Measurements from ENCODE around the gene MAP2K5. TPM values are rescaled to one million over a fixed set of nuclear protein-coding genes. Genes with fewer than 3 reads are reported as not detected.

The MAP2K5 gene
- total RNA-seq, 2 experiments from 2014 or later = 18.0 to 26.7 TPM

DNA sequence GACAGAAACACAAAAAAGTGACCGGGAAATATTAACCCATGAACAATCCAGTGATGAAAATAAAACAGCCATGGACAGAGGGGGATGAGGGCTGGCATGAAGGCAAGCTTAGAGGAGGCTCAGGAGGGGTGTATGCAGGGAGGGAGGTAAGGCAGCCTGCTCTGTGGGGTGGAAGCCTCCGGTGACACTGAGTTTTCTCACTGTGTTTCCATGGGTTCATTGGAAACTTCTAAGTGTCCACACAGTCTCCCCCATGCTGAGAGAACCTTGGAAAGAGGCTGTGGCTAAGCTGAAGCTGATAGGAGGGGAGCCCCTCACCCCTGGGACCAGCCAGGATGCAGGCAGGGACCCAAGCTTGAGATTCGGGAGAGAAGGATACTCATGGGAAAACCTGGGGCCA lies 276.0 kb downstream of the MAP2K5 start:
- ATAC-seq = no peak
- H3K27me3 Mint-ChIP-seq = peaks cover 55% of the 10 kb centered on the region
- ChIA-PET CTCF (no interaction called here), POLR2A (no interaction called here)
- no peak overlapping the region for H3K4me3 Mint-ChIP-seq
- DNase-seq = no peak
- peaks cover 1% of the 10 kb centered on the region for H3K36me3 Mint-ChIP-seq (ENCODE audit: low read depth)
- no peaks in the 10 kb centered on the region for H3K9me3 Mint-ChIP-seq (ENCODE audit: low read depth)
- no peak overlapping the region for H3K27ac Mint-ChIP-seq
- peaks cover 16% of the 10 kb centered on the region for H3K4me1 Mint-ChIP-seq
- intact Hi-C loops (cut with DNase I, micrococcal nuclease) = no loop called here

DNA sequence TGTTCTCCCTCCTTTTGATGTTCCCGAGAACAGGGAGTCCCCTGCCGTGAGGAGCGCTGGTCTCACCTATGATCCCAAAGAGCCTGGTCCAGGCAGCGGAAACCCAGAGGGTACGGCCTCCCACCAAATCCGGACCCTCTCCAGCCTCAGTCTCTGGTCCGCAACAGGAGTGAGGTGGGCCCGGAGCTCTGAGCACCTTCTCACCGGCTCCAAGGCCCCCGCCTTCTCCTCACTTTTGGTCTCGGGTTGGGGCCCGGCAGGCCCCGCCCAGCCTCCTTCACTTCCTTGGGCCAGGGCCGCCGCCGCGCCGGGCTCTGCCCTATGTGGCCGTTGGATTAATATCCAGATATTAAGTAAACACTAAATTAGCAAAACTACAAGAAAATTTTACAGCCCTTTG lies 277.1 kb downstream of the MAP2K5 start:
- H3K27me3 Mint-ChIP-seq = peaks cover 66% of the 10 kb centered on the region
- no peaks in the 10 kb centered on the region for H3K9me3 Mint-ChIP-seq (ENCODE audit: low read depth)
- ATAC-seq (no peak), DNase-seq (no peak)
- intact Hi-C loops (cut with DNase I, micrococcal nuclease) = loop anchor here in 1 of 2 experiments (5.0 kb wide), 1 partner anchor 37 kb away; no protein-coding TSS in a partner anchor
- CTCF ChIA-PET = interaction anchor here (0.6 to 1.0 kb wide), 3 partner anchors 16 to 57 kb away, joined by 3 to 4 read pairs (median 3); no protein-coding TSS in a partner anchor
- H3K4me1 Mint-ChIP-seq = peaks cover 25% of the 10 kb centered on the region
- no peak overlapping the region for H3K4me3 Mint-ChIP-seq
- POLR2A ChIA-PET = no interaction called here
- H3K36me3 Mint-ChIP-seq (ENCODE audit: low read depth) = peaks cover 1% of the 10 kb centered on the region
- no peak overlapping the region for H3K27ac Mint-ChIP-seq

DNA sequence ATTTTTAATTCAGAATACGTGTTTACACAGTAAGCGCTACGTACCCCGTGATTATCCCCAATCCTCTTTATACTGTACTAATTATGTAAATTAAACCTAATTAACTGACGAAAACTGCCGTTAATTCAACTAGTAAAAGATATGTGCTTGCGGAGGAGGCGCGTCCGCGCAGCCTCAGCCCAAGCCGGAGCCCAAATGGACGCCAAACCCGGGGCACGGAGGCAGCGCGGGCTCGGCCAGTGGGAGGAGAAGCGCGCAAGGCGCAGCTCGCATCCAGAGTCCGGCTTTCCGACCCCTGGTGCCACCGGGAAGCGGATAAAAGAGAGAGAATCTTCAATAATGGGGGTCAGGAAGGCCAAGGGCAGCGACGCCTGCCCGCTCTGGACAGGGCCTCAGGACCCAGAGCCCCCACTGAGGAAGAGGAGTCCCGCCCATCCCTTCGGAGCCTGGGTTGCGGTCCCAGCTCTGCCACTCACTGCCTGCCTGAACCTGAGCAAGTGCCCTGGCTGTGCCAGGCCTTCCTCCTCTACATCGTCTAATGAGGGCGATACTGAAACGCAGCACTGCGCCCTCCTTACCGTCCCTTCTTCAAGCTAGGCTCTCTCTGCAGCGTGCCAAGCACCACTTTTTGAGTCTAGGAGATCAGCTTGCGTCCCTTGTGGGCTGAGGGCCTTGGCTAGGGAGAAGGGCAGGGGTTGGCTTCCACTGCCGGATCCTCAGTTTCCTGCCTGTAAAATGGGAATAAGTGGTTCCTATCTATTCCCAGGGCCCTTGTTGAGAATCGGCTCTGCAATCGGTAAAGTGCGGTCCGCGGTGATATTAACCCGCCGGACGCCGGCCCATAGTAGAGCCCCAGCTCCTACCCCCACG lies 277.9 kb downstream of the MAP2K5 start:
- Mint-ChIP-seq H3K27ac (no peak overlapping the region), H3K9me3 (ENCODE audit: low read depth) (no peaks in the 10 kb centered on the region), H3K36me3 (ENCODE audit: low read depth) (peaks cover 1% of the 10 kb centered on the region), H3K27me3 (peaks cover 72% of the 10 kb centered on the region), H3K4me1 (peaks cover 25% of the 10 kb centered on the region), H3K4me3 (no peak overlapping the region)
- ChIA-PET POLR2A (no interaction called here), CTCF (interaction anchor here (0.6 to 1.6 kb wide), 4 partner anchors 16 to 899 kb away, joined by 3 to 5 read pairs (median 4); no protein-coding TSS in a partner anchor)
- ATAC-seq = no peak
- intact Hi-C loops (cut with DNase I, micrococcal nuclease) = loop anchor here in 1 of 2 experiments (5.0 kb wide), 1 partner anchor 38 kb away; no protein-coding TSS in a partner anchor
- DNase-seq = no peak

DNA sequence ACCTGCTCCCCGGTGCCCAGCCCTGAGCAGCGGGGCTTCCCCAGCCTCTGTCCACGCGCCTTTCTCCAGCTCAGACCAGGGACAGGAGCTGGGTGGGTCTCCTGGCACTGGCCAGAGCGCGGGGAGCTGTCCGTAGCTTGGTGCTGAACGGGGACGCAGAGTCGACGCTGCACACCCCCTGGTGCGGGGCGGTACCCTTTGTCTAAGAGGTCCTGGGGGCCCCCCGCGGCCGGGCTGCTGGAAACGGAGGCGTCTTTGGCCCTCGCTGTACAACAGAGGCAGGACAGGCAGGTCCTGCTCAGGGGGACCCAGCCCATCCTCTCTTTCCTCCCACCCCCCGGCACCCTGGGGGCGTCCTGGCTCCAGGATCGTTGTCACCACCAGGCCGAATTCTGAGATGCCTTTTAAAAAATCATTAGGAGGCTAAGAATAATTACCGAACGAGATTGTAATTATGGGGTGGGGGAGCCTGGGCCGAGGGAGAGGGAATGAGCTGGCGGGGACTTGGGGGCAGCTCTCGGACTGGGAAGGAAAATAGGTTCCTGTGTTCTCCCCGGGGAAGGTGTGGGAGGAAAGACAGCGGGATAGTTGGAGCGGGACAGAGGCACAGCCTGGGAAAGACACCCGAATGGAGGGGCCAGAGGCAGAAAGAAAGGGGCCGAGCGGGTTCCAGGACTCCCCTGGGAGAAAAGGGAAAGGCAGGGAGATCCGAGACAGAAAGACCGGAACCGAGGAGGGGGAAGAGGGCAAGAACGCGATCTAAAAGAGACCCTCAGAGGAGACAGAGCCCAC lies 278.7 kb downstream of the MAP2K5 start:
- peak; percentile 69 for DNase-seq
- no peaks in the 10 kb centered on the region for H3K9me3 Mint-ChIP-seq (ENCODE audit: low read depth)
- peaks cover 33% of the 10 kb centered on the region for H3K4me1 Mint-ChIP-seq
- no peak overlapping the region for H3K27ac Mint-ChIP-seq
- ATAC-seq = peak; percentile 54
- CTCF ChIA-PET = interaction anchor here (1.2 to 1.6 kb wide), 2 partner anchors 15 to 38 kb away, joined by 4 read pairs; no protein-coding TSS in a partner anchor
- POLR2A ChIA-PET = no interaction called here
- peaks cover 79% of the 10 kb centered on the region for H3K27me3 Mint-ChIP-seq
- H3K4me3 Mint-ChIP-seq = no peak overlapping the region
- intact Hi-C loops (cut with DNase I, micrococcal nuclease) = loop anchor here in 1 of 2 experiments (5.0 kb wide), 1 partner anchor 39 kb away; no protein-coding TSS in a partner anchor
- H3K36me3 Mint-ChIP-seq (ENCODE audit: low read depth) = peaks cover 1% of the 10 kb centered on the region

DNA sequence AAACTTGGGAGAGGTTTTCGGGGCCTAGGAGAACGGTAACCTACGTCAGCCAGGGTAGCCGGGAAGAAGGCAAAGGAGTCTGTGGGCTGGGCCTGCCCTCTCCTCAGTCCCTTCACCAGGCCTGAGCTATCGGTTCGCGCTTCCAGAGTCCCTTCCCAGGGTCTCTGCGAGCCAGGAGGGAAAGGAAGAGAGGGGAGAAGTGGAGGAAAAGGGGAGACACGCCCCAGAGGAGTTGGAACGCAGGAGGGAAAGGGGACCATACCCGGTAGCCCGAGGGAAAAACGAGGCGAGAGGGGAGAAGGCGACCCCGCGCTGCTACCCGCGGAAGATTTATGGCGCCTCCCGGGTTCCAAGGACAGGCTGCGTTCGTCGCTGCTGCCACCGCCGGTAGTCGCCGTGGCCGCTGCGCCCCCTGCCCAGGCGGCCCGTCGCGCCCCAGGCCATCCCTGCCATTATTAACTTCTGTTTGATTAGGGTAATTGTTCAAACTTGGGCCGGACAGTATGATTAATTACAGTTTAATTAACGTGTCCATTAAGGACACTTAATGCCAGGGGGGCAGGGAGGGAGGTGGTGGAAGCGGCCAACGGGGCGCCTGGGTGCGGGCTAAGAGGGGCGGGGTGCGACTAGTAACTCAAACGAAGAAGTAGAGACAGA lies 279.4 kb downstream of the MAP2K5 start:
- peaks cover 1% of the 10 kb centered on the region for H3K36me3 Mint-ChIP-seq (ENCODE audit: low read depth)
- H3K27me3 Mint-ChIP-seq = peaks cover 75% of the 10 kb centered on the region
- H3K4me3 Mint-ChIP-seq = no peak overlapping the region
- POLR2A ChIA-PET = no interaction called here
- H3K4me1 Mint-ChIP-seq = peaks cover 36% of the 10 kb centered on the region
- H3K27ac Mint-ChIP-seq = no peak overlapping the region
- intact Hi-C loops (cut with DNase I, micrococcal nuclease) = loop anchor here in 1 of 2 experiments (5.0 kb wide), 1 partner anchor 40 kb away; no protein-coding TSS in a partner anchor
- CTCF ChIA-PET = interaction anchor here (1.6 kb wide), 1 partner anchor 14 kb away, joined by 4 read pairs; no protein-coding TSS in a partner anchor
- no peak for ATAC-seq
- H3K9me3 Mint-ChIP-seq (ENCODE audit: low read depth) = no peaks in the 10 kb centered on the region
- DNase-seq = no peak

DNA sequence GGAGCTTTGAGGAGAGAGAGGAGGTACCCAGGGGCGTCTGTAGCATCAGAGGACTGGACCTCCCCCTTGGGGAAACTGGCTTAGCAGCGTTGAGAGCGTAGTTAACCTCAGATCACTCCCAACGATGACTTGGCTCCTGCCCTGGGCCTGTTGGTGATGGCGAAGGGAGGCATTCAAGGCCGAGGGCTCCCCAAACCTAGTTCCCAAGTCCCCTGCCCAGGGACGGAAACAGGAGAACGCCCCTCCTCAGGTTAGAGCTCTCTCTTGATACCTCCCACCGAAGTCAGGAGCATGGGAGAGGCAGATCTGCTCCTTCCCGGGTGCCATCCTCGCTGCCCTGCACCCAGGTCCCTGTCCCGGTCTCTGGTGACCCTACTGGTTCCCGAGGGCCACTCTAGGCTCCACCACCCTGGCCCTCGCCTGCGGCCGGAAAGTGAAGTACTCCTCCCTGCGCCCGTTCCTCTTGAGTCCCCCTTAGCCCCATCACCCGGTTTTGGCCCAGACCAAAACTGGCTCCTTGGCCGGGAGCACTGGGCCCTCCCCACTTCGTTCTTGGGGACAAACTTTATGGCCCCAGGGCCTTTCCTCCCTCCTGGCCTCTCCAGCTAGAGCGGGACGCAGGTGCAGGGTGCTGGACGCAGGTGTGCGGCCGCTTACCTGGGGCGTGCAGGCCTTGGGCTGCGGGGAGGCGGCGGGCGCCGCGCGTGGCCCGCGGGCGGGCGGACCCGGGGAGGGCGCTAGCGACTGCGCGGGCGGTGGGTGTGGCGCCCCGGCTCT lies 280.2 kb downstream of the MAP2K5 start:
- no peaks in the 10 kb centered on the region for H3K9me3 Mint-ChIP-seq (ENCODE audit: low read depth)
- peaks cover 36% of the 10 kb centered on the region for H3K4me1 Mint-ChIP-seq
- H3K27ac Mint-ChIP-seq = no peak overlapping the region
- ATAC-seq = no peak
- intact Hi-C loops (cut with DNase I, micrococcal nuclease) = loop anchor here in 1 of 2 experiments (5.0 kb wide), 1 partner anchor 40 kb away; no protein-coding TSS in a partner anchor
- peaks cover 1% of the 10 kb centered on the region for H3K36me3 Mint-ChIP-seq (ENCODE audit: low read depth)
- CTCF ChIA-PET = interaction anchor here (1.3 kb wide), 1 partner anchor 366 kb away, joined by 4 read pairs; no protein-coding TSS in a partner anchor
- peaks cover 70% of the 10 kb centered on the region for H3K27me3 Mint-ChIP-seq
- no peak overlapping the region for H3K4me3 Mint-ChIP-seq
- POLR2A ChIA-PET = no interaction called here
- DNase-seq = peak; percentile 18

DNA sequence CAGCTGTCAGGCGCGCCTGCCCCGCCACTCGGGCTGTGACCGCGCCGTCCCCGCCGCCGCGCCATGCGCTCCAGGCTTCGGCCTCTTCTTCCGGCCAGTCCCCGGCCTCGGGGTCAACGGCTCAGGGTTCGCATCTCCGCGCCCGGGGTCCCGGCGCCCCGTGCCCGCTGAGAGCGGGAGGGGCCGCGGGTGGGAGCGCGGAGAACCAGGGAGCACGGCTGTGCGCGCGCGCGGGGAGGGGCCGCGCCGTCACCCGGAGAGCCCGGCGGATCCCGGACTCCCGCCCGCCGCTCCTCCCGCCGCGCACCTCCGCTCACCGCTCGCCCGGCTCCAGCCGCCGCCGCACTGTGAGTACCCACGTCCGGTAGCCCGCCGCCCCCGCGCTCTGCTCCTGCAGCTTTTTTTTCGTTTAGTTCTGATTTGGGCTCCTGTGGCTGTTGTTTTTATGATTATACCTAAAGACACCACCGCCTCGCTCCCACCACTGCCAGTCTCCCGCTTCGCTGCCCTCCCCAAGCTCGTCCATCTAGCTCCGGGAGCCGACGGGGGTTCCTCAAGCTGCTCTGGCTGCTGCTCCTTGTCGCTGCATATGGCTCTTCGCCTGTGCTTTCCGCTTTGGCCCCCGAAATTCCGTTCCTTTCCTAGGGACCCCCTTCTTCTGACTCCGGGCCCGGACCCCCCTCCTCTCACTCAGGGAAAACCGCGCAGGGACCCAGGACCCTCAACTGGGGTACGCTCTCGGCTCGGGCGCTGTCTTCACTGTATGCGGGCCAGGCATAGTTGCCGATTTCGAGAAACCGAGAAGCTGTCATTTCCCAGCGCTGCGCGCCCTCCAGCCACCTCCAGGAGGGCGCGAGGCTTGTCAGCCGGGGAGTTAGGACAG lies 281.1 kb downstream of the MAP2K5 start:
- Mint-ChIP-seq H3K4me3 (peak overlapping the region; percentile 60), H3K27ac (no peak overlapping the region), H3K4me1 (peaks cover 41% of the 10 kb centered on the region), H3K36me3 (ENCODE audit: low read depth) (no peaks in the 10 kb centered on the region), H3K27me3 (peaks cover 66% of the 10 kb centered on the region), H3K9me3 (ENCODE audit: low read depth) (no peaks in the 10 kb centered on the region)
- ChIA-PET CTCF (interaction anchor here (0.6 to 1.6 kb wide), 3 partner anchors 9 to 367 kb away, joined by 3 to 5 read pairs (median 4); no protein-coding TSS in a partner anchor), POLR2A (no interaction called here)
- no peak for ATAC-seq
- intact Hi-C loops (cut with DNase I, micrococcal nuclease) = loop anchor here in 1 of 2 experiments (5.0 kb wide), 1 partner anchor 41 kb away; no protein-coding TSS in a partner anchor
- DNase-seq = peak; percentile 39

DNA sequence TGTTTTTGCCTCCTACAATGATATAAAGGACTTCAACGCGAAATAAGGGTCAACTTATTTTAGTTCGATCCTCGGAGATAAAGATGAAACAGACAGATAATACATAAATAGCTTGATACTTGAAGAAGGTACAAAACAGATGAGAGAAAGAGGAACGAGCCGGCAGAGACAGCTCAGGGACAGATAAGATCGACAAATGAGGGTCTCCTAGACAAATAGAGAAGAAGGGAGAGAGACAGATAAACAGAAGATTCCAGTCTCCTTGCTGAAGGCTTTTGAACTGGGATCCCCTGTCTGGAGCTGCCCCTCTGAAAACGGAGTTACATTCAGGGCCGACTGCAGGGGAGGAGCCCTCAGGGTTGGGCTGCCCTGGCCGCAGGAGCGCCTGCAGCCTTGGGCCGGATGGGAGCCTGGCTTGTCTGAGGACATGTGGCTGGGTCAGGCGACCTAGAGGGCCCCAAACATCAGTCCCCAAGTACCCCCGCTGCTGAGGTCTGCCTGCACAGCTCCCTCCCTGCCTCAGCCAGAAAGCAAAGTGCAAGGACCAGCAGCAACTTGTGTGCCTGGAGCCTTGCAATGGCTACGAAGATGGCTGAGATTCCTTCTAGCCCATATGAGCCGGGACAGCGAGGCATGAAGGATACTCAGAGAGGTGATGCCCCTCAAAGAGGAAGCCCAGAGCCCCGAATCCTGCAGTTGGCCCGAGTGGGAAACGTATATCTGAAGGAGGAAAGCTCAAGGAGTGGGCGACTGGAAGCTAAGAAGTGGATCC lies 281.9 kb downstream of the MAP2K5 start:
- CTCF ChIA-PET = interaction anchor here (0.5 to 1.6 kb wide), 5 partner anchors 12 to 367 kb away, joined by 3 to 5 read pairs (median 4); no protein-coding TSS in a partner anchor
- H3K27me3 Mint-ChIP-seq = peaks cover 70% of the 10 kb centered on the region
- DNase-seq (no peak), ATAC-seq (no peak)
- POLR2A ChIA-PET = no interaction called here
- no peaks in the 10 kb centered on the region for H3K36me3 Mint-ChIP-seq (ENCODE audit: low read depth)
- H3K9me3 Mint-ChIP-seq (ENCODE audit: low read depth) = no peaks in the 10 kb centered on the region
- peak overlapping the region; percentile 60 for H3K4me3 Mint-ChIP-seq
- intact Hi-C loops (cut with DNase I, micrococcal nuclease) = loop anchor here in 1 of 2 experiments (5.0 kb wide), 1 partner anchor 42 kb away; no protein-coding TSS in a partner anchor
- H3K4me1 Mint-ChIP-seq = peaks cover 48% of the 10 kb centered on the region
- no peak overlapping the region for H3K27ac Mint-ChIP-seq
